ENCODE results near the gene CYP4F12.

CYP4F12 gene

GRCh38 chr19:15715642-15716041, 42.8 kb downstream of the CYP4F12 start:
- TF ChIP-seq CTCF (IDR thresholded peaks at IDR 0.05; ENCODE audit: low read depth, low read length) = no peak
- no peak overlapping the region for H3K4me3 ChIP-seq (ENCODE audit: low read depth, low read length)

GRCh38 chr19:15717809-15718208, 44.9 kb downstream of the CYP4F12 start:
- TF ChIP-seq CTCF (IDR thresholded peaks at IDR 0.05; ENCODE audit: low read depth, low read length) = no peak
- H3K4me3 ChIP-seq (ENCODE audit: low read depth, low read length) = no peak overlapping the region

- no peak for TF ChIP-seq CTCF (IDR thresholded peaks at IDR 0.05; ENCODE audit: low read depth, low read length)
- H3K4me3 ChIP-seq (ENCODE audit: low read depth, low read length) = no peak overlapping the region
Observed at GRCh38 chr19:15721268-15721667, 48.4 kb downstream of the CYP4F12 start.

- no peak for TF ChIP-seq CTCF (IDR thresholded peaks at IDR 0.05; ENCODE audit: low read depth, low read length)
- H3K4me3 ChIP-seq (ENCODE audit: low read depth, low read length) = no peak overlapping the region
Observed at GRCh38 chr19:15722956-15723355, 50.1 kb downstream of the CYP4F12 start.

GRCh38 chr19:15727724-15728123, 54.8 kb downstream of the CYP4F12 start, which contains the start of gene OR10H2:
OR10H2 (plus strand) TSS chr19:15728024; CDS start chr19:15728044, 20 bp downstream.
- no peak within 1 kb of the TSS for H3K4me3 ChIP-seq (ENCODE audit: low read depth, low read length)
- TF ChIP-seq CTCF (IDR thresholded peaks at IDR 0.05; ENCODE audit: low read depth, low read length) = no peak

- no peak for TF ChIP-seq CTCF (IDR thresholded peaks at IDR 0.05; ENCODE audit: low read depth, low read length)
- H3K4me3 ChIP-seq (ENCODE audit: low read depth, low read length) = no peak overlapping the region
Observed at GRCh38 chr19:15730538-15730937, 57.7 kb downstream of the CYP4F12 start.

- TF ChIP-seq CTCF (IDR thresholded peaks at IDR 0.05; ENCODE audit: low read depth, low read length) = no peak
- H3K4me3 ChIP-seq (ENCODE audit: low read depth, low read length) = no peak overlapping the region
Observed at GRCh38 chr19:15732388-15732787, 59.5 kb downstream of the CYP4F12 start.
